GM23338 (cell line): ENCODE results near the gene RPL12. TPM values are rescaled to one million over a fixed set of nuclear protein-coding genes. Genes with fewer than 3 reads are reported as not detected.

Experiments used
- ATAC-seq: fragments of 200-7000 bp; cut with Tn5 transposase; 3 replicates; pipeline ENCODE4 v1.9.1; 2020
- DNase-seq: peaks from one replicate; pipeline ENCODE4 v3.0.0-alpha.2; 2015; ENCODE audit warnings: low spot score
- H2AFZ ChIP-seq: fragments of 200-600 bp; sonication (generic); 2 replicates; pipeline ENCODE4 v1.8.0; 2016; ENCODE audit warnings: antibody characterized with exemption, mild to moderate bottlenecking, moderate library complexity
- H3F3A ChIP-seq: fragments of 200-600 bp; sonication (generic); replicated peaks from 2 replicates; pipeline ENCODE4 v1.8.0; 2017; ENCODE audit warnings: antibody characterized with exemption, mixed run types, low read depth
- H3K27ac ChIP-seq: fragments of 200-600 bp; sonication (generic); 2 replicates; pipeline ENCODE4 v1.6.1; 2016; ENCODE audit warnings: low read depth
- H3K27me3 ChIP-seq: fragments of 200-600 bp; sonication (generic); 2 replicates; pipeline ENCODE4 v1.8.0; 2016; ENCODE audit warnings: mild to moderate bottlenecking, mixed run types, moderate library complexity; ENCODE audit not compliant: insufficient read depth
- H3K36me3 ChIP-seq: fragments of 200-600 bp; sonication (generic); 2 replicates; pipeline ENCODE4 v1.8.0; 2016; ENCODE audit warnings: mild to moderate bottlenecking; ENCODE audit not compliant: insufficient read depth
- H3K4me1 ChIP-seq: fragments of 200-600 bp; sonication (generic); 2 replicates; pipeline ENCODE4 v1.8.0; 2016; ENCODE audit warnings: mild to moderate bottlenecking, moderate library complexity; ENCODE audit not compliant: insufficient read depth
- H3K4me2 ChIP-seq: fragments of 200-600 bp; sonication (generic); 2 replicates; pipeline ENCODE4 v1.7.1; 2017; ENCODE audit warnings: mixed run types
- H3K4me3 ChIP-seq: fragments of 200-600 bp; sonication (generic); 2 replicates; pipeline ENCODE4 v1.6.1; 2016; ENCODE audit warnings: mixed run types
- H3K79me2 ChIP-seq: fragments of 200-600 bp; sonication (generic); replicated peaks from 2 replicates; pipeline ENCODE4 v1.8.0; 2017; ENCODE audit warnings: mild to moderate bottlenecking; ENCODE audit not compliant: insufficient read depth
- H3K9me2 ChIP-seq: fragments of 200-600 bp; sonication (generic); 2 replicates; pipeline ENCODE4 v1.8.0; 2017; ENCODE audit not compliant: insufficient read depth
- H4K20me1 ChIP-seq: fragments of 200-600 bp; sonication (generic); replicated peaks from 2 replicates; pipeline ENCODE4 v1.8.0; 2017; ENCODE audit warnings: mild to moderate bottlenecking; ENCODE audit not compliant: insufficient read depth
- H3K27ac Mint-ChIP-seq: 2 replicates; pipeline ENCODE4 v1.8.0; 2020; ENCODE audit warnings: inconsistent platforms, mild to moderate bottlenecking, moderate library complexity, mixed read lengths
- H3K27me3 Mint-ChIP-seq: 3 replicates; pipeline ENCODE4 v1.8.0; 2022; ENCODE audit warnings: low read depth, mild to moderate bottlenecking, moderate library complexity, mixed read lengths, inconsistent platforms; ENCODE audit not compliant: insufficient read depth, poor library complexity
- H3K36me3 Mint-ChIP-seq: 3 replicates; pipeline ENCODE4 v1.8.0; 2021; ENCODE audit warnings: low read depth, mild to moderate bottlenecking, inconsistent platforms, moderate library complexity, mixed read lengths
- H3K4me1 Mint-ChIP-seq: 3 replicates; pipeline ENCODE4 v1.8.0; 2020; ENCODE audit warnings: mild to moderate bottlenecking, inconsistent platforms, mixed read lengths
- H3K4me3 Mint-ChIP-seq: 3 replicates; pipeline ENCODE4 v1.8.0; 2021; ENCODE audit warnings: moderate library complexity, mild to moderate bottlenecking, inconsistent platforms, mixed read lengths
- H3K9me3 Mint-ChIP-seq: 3 replicates; pipeline ENCODE4 v1.8.0; 2020; ENCODE audit warnings: moderate library complexity, mild to moderate bottlenecking, inconsistent platforms, mixed read lengths
- CREB1 ChIP-seq: fragments of 250-450 bp; sonication (Bioruptor Pico); IDR thresholded peaks from 2 replicates; pipeline ENCODE4 v1.5.0; 2020; ENCODE audit warnings: low read depth, mild to moderate bottlenecking, moderate library complexity
- CTCF ChIP-seq, 2 experiments: fragments of 200-600 bp in 1 of 2; sonication (generic) in 1 of 2; conservative IDR thresholded peaks; 2 replicates each; pipeline versions ENCODE4 v1.5.1 to v1.6.1; 2016 to 2017; ENCODE audit warnings: antibody characterized with exemption in 2 of 2, low read depth in 2 of 2, mild to moderate bottlenecking in 2 of 2, moderate library complexity in 1 of 2
- EZH2 ChIP-seq: fragments of 200-600 bp; sonication (generic); IDR thresholded peaks from one replicate; pipeline ENCODE4 v1.8.0; 2017; ENCODE audit warnings: antibody characterized with exemption, mild to moderate bottlenecking, low read depth; ENCODE audit not compliant: unreplicated experiment
- EZH2phosphoT487 ChIP-seq: fragments of 200-600 bp; sonication (generic); IDR thresholded peaks from one replicate; pipeline ENCODE4 v1.8.1; 2018; ENCODE audit warnings: antibody characterized with exemption; ENCODE audit not compliant: unreplicated experiment
- JUNB ChIP-seq: IDR thresholded peaks from one replicate; pipeline ENCODE4 v1.6.1; 2016; ENCODE audit warnings: antibody characterized with exemption; ENCODE audit not compliant: unreplicated experiment
- NANOG ChIP-seq: IDR thresholded peaks from 2 replicates; pipeline ENCODE4 v1.6.1; 2016; ENCODE audit warnings: antibody characterized with exemption, borderline replicate concordance
- POLR2AphosphoS5 ChIP-seq: IDR thresholded peaks from 2 replicates; pipeline ENCODE4 v1.6.1; 2016; ENCODE audit warnings: antibody characterized with exemption, low read depth
- REST ChIP-seq: IDR thresholded peaks from one replicate; pipeline ENCODE4 v1.6.1; 2018; ENCODE audit warnings: antibody characterized with exemption; ENCODE audit not compliant: unreplicated experiment
- STAT1 ChIP-seq: IDR thresholded peaks from one replicate; pipeline ENCODE4 v1.6.1; 2016; ENCODE audit warnings: antibody characterized with exemption; ENCODE audit not compliant: unreplicated experiment
- ZNF114 ChIP-seq: fragments of 250-450 bp; sonication (Bioruptor Pico); IDR thresholded peaks from 2 replicates; pipeline ENCODE4 v1.5.0; 2020; ENCODE audit warnings: mild to moderate bottlenecking, moderate library complexity
- ZNF331 ChIP-seq: fragments of 250-450 bp; sonication (Bioruptor Pico); IDR thresholded peaks from 2 replicates; pipeline ENCODE4 v1.5.0; 2020; ENCODE audit warnings: low read depth, mild to moderate bottlenecking, moderate library complexity
- polyA plus RNA-seq: library from polyadenylated mRNA; unstranded; fragments of >200 nt; fragmentation: Nextera tagmentation; extraction: Ambion mirVana; gene quantifications from 2 replicates; pipeline ENCODE4 v1.2.1, GENCODE V29; 2016
- total RNA-seq: library from RNA; depleted of rRNA; stranded (reverse); fragments of >200 nt; shearing (Covaris generic); gene quantifications from 2 replicates; pipeline ENCODE4 v1.2.3, GENCODE V29; 2014
- TF ChIP-seq, protein P1 (sequence below): IDR thresholded peaks from 2 replicates; pipeline ENCODE4 v1.6.1; 2016; ENCODE audit warnings: antibody characterized with exemption
- TF ChIP-seq, protein P2 (sequence below): fragments of 250-450 bp; sonication (Bioruptor Pico); IDR thresholded peaks from 2 replicates; pipeline ENCODE4 v1.5.0; 2020; ENCODE audit warnings: mild to moderate bottlenecking, moderate library complexity

Gene RPL12
- total and polyA plus RNA-seq, 2 experiments from 2014 or later, result 2,121 to 2,596 TPM

GRCh38 chr9:127500862-127501261 lies 49.7 kb upstream of the RPL12 start:
- no peak overlapping the region for H3K4me3 Mint-ChIP-seq
- H3F3A ChIP-seq, result peaks cover 6% of the 10 kb centered on the region; the same call in 1 of the 2 replicates
- H3K27me3 Mint-ChIP-seq, result peaks cover 8% of the 10 kb centered on the region

More at GRCh38 chr9:127500862-127501261, 49.7 kb upstream of the RPL12 start:
- Histone ChIP-seq H3K4me2 (no peak overlapping the region), H3K79me2 (no peaks in the 10 kb centered on the region), H3K9me2 (no peaks in the 10 kb centered on the region), H3K4me1 (no peaks in the 10 kb centered on the region), H3K27ac (no peak overlapping the region), H3K27me3 (no peaks in the 10 kb centered on the region), H3K36me3 (no peaks in the 10 kb centered on the region), H3K4me3 (no peak overlapping the region), H2AFZ (no peak overlapping the region), H4K20me1 (no peaks in the 10 kb centered on the region)
- no peak for ATAC-seq
- no peak for TF ChIP-seq ZNF331
- no peak for TF ChIP-seq REST
- TF ChIP-seq, protein P1, sequence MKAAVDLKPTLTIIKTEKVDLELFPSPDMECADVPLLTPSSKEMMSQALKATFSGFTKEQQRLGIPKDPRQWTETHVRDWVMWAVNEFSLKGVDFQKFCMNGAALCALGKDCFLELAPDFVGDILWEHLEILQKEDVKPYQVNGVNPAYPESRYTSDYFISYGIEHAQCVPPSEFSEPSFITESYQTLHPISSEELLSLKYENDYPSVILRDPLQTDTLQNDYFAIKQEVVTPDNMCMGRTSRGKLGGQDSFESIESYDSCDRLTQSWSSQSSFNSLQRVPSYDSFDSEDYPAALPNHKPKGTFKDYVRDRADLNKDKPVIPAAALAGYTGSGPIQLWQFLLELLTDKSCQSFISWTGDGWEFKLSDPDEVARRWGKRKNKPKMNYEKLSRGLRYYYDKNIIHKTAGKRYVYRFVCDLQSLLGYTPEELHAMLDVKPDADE, result no peak
- TF ChIP-seq JUNB, result no peak
- TF ChIP-seq NANOG, result no peak
- TF ChIP-seq, protein P2, sequence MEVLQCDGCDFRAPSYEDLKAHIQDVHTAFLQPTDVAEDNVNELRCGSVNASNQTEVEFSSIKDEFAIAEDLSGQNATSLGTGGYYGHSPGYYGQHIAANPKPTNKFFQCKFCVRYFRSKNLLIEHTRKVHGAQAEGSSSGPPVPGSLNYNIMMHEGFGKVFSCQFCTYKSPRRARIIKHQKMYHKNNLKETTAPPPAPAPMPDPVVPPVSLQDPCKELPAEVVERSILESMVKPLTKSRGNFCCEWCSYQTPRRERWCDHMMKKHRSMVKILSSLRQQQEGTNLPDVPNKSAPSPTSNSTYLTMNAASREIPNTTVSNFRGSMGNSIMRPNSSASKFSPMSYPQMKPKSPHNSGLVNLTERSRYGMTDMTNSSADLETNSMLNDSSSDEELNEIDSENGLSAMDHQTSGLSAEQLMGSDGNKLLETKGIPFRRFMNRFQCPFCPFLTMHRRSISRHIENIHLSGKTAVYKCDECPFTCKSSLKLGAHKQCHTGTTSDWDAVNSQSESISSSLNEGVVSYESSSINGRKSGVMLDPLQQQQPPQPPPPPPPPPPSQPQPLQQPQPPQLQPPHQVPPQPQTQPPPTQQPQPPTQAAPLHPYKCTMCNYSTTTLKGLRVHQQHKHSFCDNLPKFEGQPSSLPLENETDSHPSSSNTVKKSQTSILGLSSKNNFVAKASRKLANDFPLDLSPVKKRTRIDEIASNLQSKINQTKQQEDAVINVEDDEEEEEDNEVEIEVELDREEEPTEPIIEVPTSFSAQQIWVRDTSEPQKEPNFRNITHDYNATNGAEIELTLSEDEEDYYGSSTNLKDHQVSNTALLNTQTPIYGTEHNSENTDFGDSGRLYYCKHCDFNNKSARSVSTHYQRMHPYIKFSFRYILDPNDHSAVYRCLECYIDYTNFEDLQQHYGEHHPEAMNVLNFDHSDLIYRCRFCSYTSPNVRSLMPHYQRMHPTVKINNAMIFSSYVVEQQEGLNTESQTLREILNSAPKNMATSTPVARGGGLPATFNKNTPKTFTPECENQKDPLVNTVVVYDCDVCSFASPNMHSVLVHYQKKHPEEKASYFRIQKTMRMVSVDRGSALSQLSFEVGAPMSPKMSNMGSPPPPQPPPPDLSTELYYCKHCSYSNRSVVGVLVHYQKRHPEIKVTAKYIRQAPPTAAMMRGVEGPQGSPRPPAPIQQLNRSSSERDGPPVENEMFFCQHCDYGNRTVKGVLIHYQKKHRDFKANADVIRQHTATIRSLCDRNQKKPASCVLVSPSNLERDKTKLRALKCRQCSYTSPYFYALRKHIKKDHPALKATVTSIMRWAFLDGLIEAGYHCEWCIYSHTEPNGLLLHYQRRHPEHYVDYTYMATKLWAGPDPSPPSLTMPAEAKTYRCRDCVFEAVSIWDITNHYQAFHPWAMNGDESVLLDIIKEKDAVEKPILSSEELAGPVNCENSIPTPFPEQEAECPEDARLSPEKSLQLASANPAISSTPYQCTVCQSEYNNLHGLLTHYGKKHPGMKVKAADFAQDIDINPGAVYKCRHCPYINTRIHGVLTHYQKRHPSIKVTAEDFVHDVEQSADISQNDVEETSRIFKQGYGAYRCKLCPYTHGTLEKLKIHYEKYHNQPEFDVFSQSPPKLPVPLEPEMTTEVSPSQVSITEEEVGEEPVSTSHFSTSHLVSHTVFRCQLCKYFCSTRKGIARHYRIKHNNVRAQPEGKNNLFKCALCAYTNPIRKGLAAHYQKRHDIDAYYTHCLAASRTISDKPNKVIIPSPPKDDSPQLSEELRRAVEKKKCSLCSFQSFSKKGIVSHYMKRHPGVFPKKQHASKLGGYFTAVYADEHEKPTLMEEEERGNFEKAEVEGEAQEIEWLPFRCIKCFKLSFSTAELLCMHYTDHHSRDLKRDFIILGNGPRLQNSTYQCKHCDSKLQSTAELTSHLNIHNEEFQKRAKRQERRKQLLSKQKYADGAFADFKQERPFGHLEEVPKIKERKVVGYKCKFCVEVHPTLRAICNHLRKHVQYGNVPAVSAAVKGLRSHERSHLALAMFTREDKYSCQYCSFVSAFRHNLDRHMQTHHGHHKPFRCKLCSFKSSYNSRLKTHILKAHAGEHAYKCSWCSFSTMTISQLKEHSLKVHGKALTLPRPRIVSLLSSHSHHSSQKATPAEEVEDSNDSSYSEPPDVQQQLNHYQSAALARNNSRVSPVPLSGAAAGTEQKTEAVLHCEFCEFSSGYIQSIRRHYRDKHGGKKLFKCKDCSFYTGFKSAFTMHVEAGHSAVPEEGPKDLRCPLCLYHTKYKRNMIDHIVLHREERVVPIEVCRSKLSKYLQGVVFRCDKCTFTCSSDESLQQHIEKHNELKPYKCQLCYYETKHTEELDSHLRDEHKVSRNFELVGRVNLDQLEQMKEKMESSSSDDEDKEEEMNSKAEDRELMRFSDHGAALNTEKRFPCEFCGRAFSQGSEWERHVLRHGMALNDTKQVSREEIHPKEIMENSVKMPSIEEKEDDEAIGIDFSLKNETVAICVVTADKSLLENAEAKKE (CRISPR knock-in tag), result no peak
- no peak for TF ChIP-seq EZH2phosphoT487
- TF ChIP-seq CTCF (conservative IDR thresholded peaks at IDR 0.05; ENCODE audit: low read depth in 2 of 2), result no peak
- TF ChIP-seq POLR2AphosphoS5, result no peak
- no peak for TF ChIP-seq STAT1
- no peak for TF ChIP-seq ZNF114 (CRISPR knock-in tag)
- no peak for TF ChIP-seq EZH2
- TF ChIP-seq CREB1 (CRISPR knock-in tag), result no peak
- Mint-ChIP-seq H3K9me3 (no peaks in the 10 kb centered on the region), H3K36me3 (peaks cover 7% of the 10 kb centered on the region; the same call in 1 of the 3 replicates), H3K4me1 (peaks cover 4% of the 10 kb centered on the region), H3K27ac (peak overlapping the region; percentile 83)
- no peak for DNase-seq
